Parathyroid adenoma (tissue), 2 donors: ENCODE measurements around the gene C17orf113.
A peak's percentile ranks its signal among the peaks of the same experiment; 100 is the strongest.

Source experiments
- H2AFZ ChIP-seq: fragments of 300-600 bp; sonication (generic); one replicate; pipeline ENCODE4 v1.7.0; 2017; ENCODE audit warnings: antibody characterized with exemption, mild to moderate bottlenecking
- H3K27ac ChIP-seq: fragments of 300-600 bp; sonication (generic); one replicate; pipeline ENCODE4 v1.7.0; 2017
- H3K27me3 ChIP-seq: fragments of 300-600 bp; sonication (generic); one replicate; pipeline ENCODE4 v1.7.0; 2017; ENCODE audit warnings: low read length; ENCODE audit not compliant: control insufficient read depth, insufficient read depth
- H3K36me3 ChIP-seq: fragments of 300-600 bp; sonication (generic); one replicate; pipeline ENCODE4 v1.7.0; 2017; ENCODE audit warnings: low read length; ENCODE audit not compliant: control insufficient read depth, insufficient read depth
- H3K4me1 ChIP-seq: fragments of 300-600 bp; sonication (generic); one replicate; pipeline ENCODE4 v1.7.0; 2017; ENCODE audit warnings: control low read depth
- H3K4me2 ChIP-seq: fragments of 300-600 bp; sonication (generic); one replicate; pipeline ENCODE4 v1.7.0; 2017; ENCODE audit warnings: low read length
- H3K4me3 ChIP-seq: fragments of 300-600 bp; sonication (generic); one replicate; pipeline ENCODE4 v1.7.0; 2017; ENCODE audit warnings: low read depth, low read length
- H3K79me2 ChIP-seq: fragments of 300-600 bp; sonication (generic); one replicate; pipeline ENCODE4 v1.7.0; 2017; ENCODE audit warnings: control low read depth
- H3K9ac ChIP-seq: fragments of 300-600 bp; sonication (generic); one replicate; pipeline ENCODE4 v1.7.0; 2017; ENCODE audit warnings: mild to moderate bottlenecking
- H3K9me3 ChIP-seq: fragments of 300-600 bp; sonication (generic); one replicate; pipeline ENCODE4 v1.7.0; 2017; ENCODE audit warnings: low read length; ENCODE audit not compliant: control insufficient read depth
- CTCF ChIP-seq: fragments of 300-600 bp; sonication (generic); IDR thresholded peaks from one replicate; pipeline ENCODE4 v1.7.0; 2017; ENCODE audit warnings: antibody characterized with exemption, mild to moderate bottlenecking
- donor health status: primary hyperparathyroidism.

C17orf113 gene

GRCh38 chr17:42000413-42001133 is 49.8 kb downstream of the C17orf113 start:
- H3K9me3 ChIP-seq, result no peaks in the 10 kb centered on the region
- H2AFZ ChIP-seq, result no peak overlapping the region
- H3K27me3 ChIP-seq, result no peaks in the 10 kb centered on the region
- H3K36me3 ChIP-seq, result no peaks in the 10 kb centered on the region
- no peak overlapping the region for H3K9ac ChIP-seq
- TF ChIP-seq CTCF, result no peak
- H3K4me2 ChIP-seq, result no peak overlapping the region
- peaks cover 32% of the 10 kb centered on the region for H3K79me2 ChIP-seq
- H3K4me3 ChIP-seq, result no peak overlapping the region
- H3K27ac ChIP-seq, result peak overlapping the region; percentile 29
- H3K4me1 ChIP-seq, result no peaks in the 10 kb centered on the region

- H3K4me3 ChIP-seq, result no peak overlapping the region
- H3K79me2 ChIP-seq, result peaks cover 19% of the 10 kb centered on the region
- H3K27ac ChIP-seq, result no peak overlapping the region
- H3K27me3 ChIP-seq, result no peaks in the 10 kb centered on the region
- no peak for TF ChIP-seq CTCF
- H2AFZ ChIP-seq, result no peak overlapping the region
- H3K9ac ChIP-seq, result no peak overlapping the region
- H3K9me3 ChIP-seq, result no peaks in the 10 kb centered on the region
- no peaks in the 10 kb centered on the region for H3K4me1 ChIP-seq
- H3K4me2 ChIP-seq, result no peak overlapping the region
- no peaks in the 10 kb centered on the region for H3K36me3 ChIP-seq
Measured at GRCh38 chr17:41998497-41998896, 51.9 kb downstream of the C17orf113 start.

GRCh38 chr17:41996855-41997164 is 53.6 kb downstream of the C17orf113 start:
- Histone ChIP-seq H3K27ac (no peak overlapping the region), H3K9ac (no peak overlapping the region), H3K79me2 (peaks cover 7% of the 10 kb centered on the region), H3K9me3 (no peaks in the 10 kb centered on the region), H2AFZ (no peak overlapping the region), H3K36me3 (no peaks in the 10 kb centered on the region), H3K4me2 (no peak overlapping the region), H3K27me3 (no peaks in the 10 kb centered on the region), H3K4me1 (no peaks in the 10 kb centered on the region), H3K4me3 (no peak overlapping the region)
- TF ChIP-seq CTCF, result no peak

- H3K4me1 ChIP-seq, result no peaks in the 10 kb centered on the region
- no peaks in the 10 kb centered on the region for H3K9me3 ChIP-seq
- no peak for TF ChIP-seq CTCF
- H3K4me2 ChIP-seq, result no peak overlapping the region
- H2AFZ ChIP-seq, result no peak overlapping the region
- H3K9ac ChIP-seq, result no peak overlapping the region
- no peaks in the 10 kb centered on the region for H3K36me3 ChIP-seq
- peaks cover 3% of the 10 kb centered on the region for H3K79me2 ChIP-seq
- no peak overlapping the region for H3K4me3 ChIP-seq
- H3K27ac ChIP-seq, result no peak overlapping the region
- H3K27me3 ChIP-seq, result no peaks in the 10 kb centered on the region
Measured at GRCh38 chr17:41992576-41992975, 57.8 kb downstream of the C17orf113 start.
